ENCODE results near the gene PDCD1. TPM values are rescaled to one million over a fixed set of nuclear protein-coding genes. Genes with fewer than 3 reads are reported as not detected.
A peak's percentile ranks its signal among the peaks of the same experiment; 100 is the strongest.

Gene PDCD1
- total RNA-seq, 4 donors from 2014 or later = 0.37 to 4.8 (median 0.68) TPM

DNA sequence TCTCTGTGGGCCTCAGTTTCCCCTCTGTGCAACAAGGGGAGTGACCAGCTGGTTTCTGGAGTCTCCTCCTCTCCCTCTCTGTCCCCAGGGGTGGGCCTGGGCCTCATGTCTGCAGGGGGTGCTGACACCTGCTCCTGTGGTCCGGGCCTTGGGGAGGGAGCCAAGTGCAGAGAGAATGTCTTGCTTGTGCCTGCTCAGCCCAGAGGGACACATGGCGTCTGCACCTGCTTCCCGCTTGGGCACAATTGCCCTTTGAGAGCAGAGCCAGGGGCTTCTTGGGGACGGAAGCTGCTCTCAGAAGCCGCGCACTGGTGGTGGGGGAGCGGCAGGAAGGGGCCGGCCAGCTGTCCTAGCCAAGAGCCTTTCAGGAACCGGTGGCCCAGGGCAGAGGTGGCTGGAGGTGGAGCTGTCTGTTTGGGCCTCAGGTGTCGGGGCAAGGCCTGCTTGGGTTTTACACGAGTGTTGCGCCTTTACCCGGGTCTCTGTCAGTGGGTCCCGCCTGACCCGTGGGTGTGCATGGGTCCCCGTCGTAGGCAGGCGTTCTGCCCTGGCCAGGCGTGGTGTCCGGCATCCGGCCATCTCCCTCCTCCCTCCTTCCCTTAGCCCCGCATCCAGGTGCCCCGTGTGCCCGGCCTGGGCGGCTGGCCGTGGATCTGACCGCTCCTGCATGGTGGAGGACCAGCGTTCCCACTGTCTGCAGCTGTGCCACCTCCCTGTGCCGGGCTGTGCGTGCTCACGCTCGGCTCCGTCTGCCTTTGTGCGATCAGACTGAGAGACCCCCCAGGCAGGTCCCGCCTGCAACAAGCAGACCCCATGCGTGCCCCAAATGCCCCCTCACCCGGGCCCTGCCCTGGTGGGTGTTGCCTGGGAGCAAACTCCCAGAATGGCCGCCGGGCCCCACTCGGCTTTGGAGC is 45.7 kb downstream of the PDCD1 start:
- TF ChIP-seq, protein P1, sequence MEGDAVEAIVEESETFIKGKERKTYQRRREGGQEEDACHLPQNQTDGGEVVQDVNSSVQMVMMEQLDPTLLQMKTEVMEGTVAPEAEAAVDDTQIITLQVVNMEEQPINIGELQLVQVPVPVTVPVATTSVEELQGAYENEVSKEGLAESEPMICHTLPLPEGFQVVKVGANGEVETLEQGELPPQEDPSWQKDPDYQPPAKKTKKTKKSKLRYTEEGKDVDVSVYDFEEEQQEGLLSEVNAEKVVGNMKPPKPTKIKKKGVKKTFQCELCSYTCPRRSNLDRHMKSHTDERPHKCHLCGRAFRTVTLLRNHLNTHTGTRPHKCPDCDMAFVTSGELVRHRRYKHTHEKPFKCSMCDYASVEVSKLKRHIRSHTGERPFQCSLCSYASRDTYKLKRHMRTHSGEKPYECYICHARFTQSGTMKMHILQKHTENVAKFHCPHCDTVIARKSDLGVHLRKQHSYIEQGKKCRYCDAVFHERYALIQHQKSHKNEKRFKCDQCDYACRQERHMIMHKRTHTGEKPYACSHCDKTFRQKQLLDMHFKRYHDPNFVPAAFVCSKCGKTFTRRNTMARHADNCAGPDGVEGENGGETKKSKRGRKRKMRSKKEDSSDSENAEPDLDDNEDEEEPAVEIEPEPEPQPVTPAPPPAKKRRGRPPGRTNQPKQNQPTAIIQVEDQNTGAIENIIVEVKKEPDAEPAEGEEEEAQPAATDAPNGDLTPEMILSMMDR (IDR thresholded peaks at IDR 0.05) = no peak
- DNase-seq (ENCODE audit: low spot score) = no peak
- ATAC-seq (ENCODE audit: low FRiP score) = no peak

DNA sequence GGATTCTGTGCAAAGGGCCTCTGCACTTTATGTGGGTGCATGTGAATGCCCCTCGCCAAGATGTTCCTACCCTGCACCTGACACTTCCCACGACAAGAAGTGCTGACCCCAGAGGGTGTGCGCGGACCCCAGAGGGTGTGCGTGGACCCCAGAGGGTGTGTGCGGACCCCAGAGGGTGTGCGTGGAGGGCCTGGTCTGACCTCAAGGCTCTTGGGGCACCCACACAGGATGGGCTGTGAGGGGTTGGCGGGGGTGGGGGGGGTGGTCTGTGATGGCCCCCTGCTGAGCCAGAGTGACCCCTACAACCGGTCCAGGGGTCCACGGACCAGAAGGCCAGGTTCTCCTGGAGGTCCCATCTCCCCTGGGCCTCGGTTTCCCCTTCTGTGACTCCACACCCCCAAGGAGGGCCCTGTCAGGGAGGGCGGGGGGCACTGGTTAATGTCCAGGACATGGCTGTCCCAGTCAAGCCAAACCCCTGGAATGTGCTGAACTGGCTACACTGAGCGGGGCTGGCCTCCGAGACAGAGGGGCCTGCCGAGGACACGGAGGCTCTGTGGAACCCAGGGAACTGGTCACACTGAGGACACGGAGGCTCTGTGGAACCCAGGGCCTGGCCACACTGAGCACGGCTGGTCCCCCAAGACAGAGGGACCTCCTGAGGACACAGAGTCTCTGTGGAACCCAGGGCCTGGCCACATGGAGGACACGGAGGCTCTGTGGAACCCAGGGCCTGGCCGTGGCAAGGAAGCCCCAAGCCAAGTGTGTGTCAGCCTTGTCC is 46.6 kb downstream of the PDCD1 start:
- TF ChIP-seq, protein P1 (IDR thresholded peaks at IDR 0.05) = no peak
- no peak for ATAC-seq (ENCODE audit: low FRiP score)
- DNase-seq (ENCODE audit: low spot score) = no peak

DNA sequence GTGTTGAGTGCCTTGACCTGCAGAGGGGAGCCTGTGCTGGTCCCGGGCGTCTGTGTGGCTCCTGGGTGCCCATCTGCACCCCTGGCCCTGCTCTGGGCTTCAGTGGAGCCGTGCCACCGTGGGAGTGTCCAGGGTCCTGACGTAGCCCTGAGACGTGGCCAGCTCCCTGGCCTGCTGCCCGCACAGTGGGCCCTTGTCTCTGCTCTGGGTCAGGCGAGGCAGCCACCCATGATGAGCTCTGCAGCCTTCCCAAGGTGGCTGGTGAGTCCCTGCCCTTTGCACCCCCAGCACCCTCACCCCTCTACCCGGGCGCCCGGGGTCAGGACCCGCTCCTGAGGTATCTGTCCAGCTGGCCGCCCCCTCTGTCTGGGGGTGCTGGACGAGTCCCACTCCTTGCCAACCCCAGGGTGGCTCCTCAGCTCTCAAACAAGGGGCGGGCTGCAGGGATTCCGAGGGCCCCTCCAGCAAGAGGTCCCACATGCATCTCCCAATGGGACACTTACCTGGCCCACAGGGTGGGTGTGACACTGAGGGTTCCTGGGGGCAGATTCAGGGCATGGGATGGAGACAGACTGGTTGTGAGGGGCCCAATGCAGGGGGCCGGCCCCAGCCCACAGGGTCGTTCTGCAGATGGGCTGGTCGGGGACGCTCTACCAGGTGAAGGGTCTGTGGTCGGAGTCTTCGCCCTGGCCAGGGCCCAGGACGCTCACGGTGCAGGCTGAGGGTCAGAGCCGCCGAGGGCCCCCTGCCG is 47.3 kb downstream of the PDCD1 start:
- TF ChIP-seq, protein P1 (IDR thresholded peaks at IDR 0.05) = no peak
- no peak for ATAC-seq (ENCODE audit: low FRiP score)
- no peak for DNase-seq (ENCODE audit: low spot score)

DNA sequence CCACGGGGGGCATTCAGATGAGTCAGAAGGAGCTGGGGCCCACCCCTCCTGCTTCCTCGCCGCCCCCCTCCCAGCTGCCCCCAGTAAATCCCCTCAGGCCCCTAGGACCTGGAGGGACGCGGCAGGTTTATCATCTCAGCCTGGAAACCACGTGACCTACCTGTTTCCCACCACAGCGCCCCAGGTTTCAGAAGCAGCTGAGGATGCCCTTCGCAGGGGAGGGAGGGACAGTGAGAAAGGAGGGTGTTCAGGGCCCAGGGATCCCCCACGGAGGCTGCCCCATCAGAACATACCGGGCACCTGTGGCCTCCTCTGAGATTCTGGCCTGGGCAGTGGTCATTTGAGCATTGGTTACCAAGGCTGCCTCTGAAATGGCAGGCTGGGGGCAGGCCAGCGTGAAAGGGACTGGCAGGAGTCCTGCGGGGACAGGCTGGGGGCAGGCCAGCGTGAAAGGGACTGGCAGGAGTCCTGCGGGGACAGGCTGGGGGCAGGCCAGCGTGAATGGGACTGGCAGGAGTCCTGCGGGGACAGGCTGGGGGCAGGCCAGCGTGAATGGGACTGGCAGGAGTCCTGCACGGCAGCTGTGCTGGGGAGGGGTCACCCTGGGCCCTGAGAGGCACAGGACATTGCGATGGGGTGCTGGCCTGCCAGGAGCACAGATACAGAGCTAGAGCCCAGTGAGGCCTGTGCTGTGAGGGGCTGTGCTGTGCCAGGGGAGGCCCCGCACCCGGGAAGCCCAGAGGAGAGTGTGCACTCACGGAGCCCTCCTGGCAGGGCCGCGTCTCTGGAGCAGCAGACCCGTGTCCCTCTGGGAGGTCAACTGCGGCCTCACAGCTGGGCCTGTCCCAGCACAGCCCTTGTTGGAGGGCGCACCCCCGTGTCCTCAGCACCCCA is 48.1 kb downstream of the PDCD1 start:
- peak; percentile 15 for ATAC-seq (ENCODE audit: low FRiP score)

DNA sequence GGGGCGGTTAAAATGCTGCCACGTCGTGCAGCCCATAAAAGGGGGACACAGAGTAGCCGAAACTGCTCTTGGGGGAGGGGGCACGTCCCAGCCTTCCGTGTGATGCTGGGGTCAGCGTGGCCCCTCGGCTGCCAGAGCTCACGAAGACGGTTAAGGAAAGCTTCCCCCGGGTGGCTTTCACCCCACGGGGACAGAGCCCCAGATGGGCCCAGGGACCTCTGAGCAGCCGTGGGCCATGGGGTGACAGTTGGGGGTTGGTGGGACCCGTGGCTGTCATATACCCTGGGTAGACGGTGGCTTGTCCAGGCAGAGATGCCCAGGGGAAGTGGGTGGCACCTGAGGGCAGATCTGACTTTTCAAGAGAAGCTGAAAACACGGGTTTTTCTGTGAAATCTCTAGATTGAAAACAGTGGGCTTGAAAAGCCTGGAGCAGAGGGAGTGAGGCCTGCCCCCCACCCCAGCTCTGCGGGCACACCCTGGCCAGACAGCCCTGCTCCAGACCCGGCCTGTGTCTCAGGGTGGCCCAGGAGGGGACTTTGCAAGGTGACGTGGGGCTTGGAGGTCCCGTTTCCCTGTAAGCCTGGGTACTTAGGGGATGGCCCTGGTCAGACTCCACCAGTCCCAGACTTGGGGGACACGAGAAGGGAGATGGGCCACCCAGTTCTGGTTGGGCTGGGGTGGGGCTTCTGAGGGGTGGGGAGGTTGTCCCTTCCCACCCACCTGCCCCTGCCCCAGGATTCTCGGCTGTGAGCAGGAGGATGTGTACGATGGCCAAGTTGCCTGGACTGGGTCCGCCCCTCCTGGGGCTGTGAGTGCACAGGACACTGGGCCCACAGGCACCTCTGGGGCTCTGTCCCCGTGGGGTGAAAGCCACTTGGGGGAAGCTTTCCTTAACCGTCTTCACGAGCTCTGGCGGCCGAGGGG is 49.0 kb downstream of the PDCD1 start:
- ATAC-seq (ENCODE audit: low FRiP score) (no peak), DNase-seq (ENCODE audit: low spot score) (no peak)
- TF ChIP-seq, protein P1 (IDR thresholded peaks at IDR 0.05) = no peak

More for the DNA sequence above, 48.1 kb downstream of the PDCD1 start:
- no peak for DNase-seq (ENCODE audit: low spot score)
- TF ChIP-seq, protein P1 (IDR thresholded peaks at IDR 0.05) = no peak

All from omental fat pad (tissue), 4 donors.